Kidney (tissue), 14 donors: ENCODE measurements around the gene LRRFIP1. TPM values are rescaled to one million over a fixed set of nuclear protein-coding genes. Genes with fewer than 3 reads are reported as not detected.

ENCODE experiments used
- DNase-seq, 5 donors: peaks; one replicate each; pipeline ENCODE4 v3.0.0-alpha.2; 2013 to 2020
- FAIRE-seq: peaks from 2 replicates; lab custom pipeline; 2012; peaks lifted over from hg19 to GRCh38; lab: Jason Lieb, UNC
- H3K27ac ChIP-seq, 2 donors: one replicate each; pipeline ENCODE4 v1.7.0; 2013; ENCODE audit warnings: low read depth in 2 of 2, low read length in 2 of 2, inconsistent platforms in 1 of 2
- H3K27me3 ChIP-seq: one replicate; pipeline ENCODE4 v1.7.1; 2013; ENCODE audit warnings: low read length, inconsistent platforms; ENCODE audit not compliant: control insufficient read depth, insufficient read depth
- H3K36me3 ChIP-seq, 3 donors: one replicate each; pipeline versions ENCODE4 v1.7.0 to v1.7.1; 2013; ENCODE audit warnings: low read length in 3 of 3, control low read depth in 1 of 3, inconsistent platforms in 1 of 3; ENCODE audit not compliant: insufficient read depth in 3 of 3, control insufficient read depth in 2 of 3
- H3K4me1 ChIP-seq, 3 donors: one replicate each; pipeline versions ENCODE4 v1.7.0 to v1.7.1; 2013; ENCODE audit warnings: low read length in 3 of 3, inconsistent platforms in 1 of 3, low read depth in 1 of 3; ENCODE audit not compliant: control insufficient read depth in 2 of 3, insufficient read depth in 2 of 3
- H3K4me3 ChIP-seq, 3 donors: one replicate each; pipeline versions ENCODE4 v1.7.0 to v1.8.1; 2013; ENCODE audit warnings: low read length in 3 of 3, control low read depth in 1 of 3, inconsistent platforms in 1 of 3
- H3K9ac ChIP-seq, 3 donors: one replicate each; pipeline versions ENCODE4 v1.7.0 to v1.7.1; 2013; ENCODE audit warnings: low read length in 3 of 3, control low read depth in 1 of 3, inconsistent platforms in 1 of 3
- H3K9me3 ChIP-seq, 3 donors: one replicate each; pipeline versions ENCODE4 v1.7.0 to v1.7.1; 2013; ENCODE audit warnings: low read length in 3 of 3, control low read depth in 1 of 3, inconsistent platforms in 1 of 3; ENCODE audit not compliant: control insufficient read depth in 2 of 3, insufficient read depth in 1 of 3
- CTCF ChIP-seq: IDR thresholded peaks from 3 replicates; pipeline ENCODE4 v1.5.1; 2012; ENCODE audit warnings: mild to moderate bottlenecking, moderate library complexity, borderline replicate concordance; ENCODE audit not compliant: insufficient read depth; ENCODE audit errors: extremely low read depth
- intact Hi-C: fragments of 100-400 bp; cut with DNase I; formaldehyde crosslinking; loops from one replicate; pipeline ENCODE4 v1.11.1; 2022
- polyA plus RNA-seq: library from polyadenylated mRNA; stranded (reverse); fragments of 350-450 nt; fragmentation: Illumina TruSeq; extraction: RNeasy Lipid Tissue Mini Kit (QIAGEN cat#74804); gene quantifications from one replicate; pipeline ENCODE4 v1.2.3, GENCODE V29; 2014; ENCODE audit warnings: low read depth, low replicate concordance; ENCODE audit not compliant: insufficient read depth
- total RNA-seq: library from RNA; stranded (reverse); fragmentation: NEBNext Ultra II Directional; extraction: Animal tissue kit (Norgen Biotek cat#: 25700); gene quantifications from one replicate; pipeline ENCODE4 v1.2.1, GENCODE V29; 2021
- donor health status: control.
- donor health status: control.
- donor health status: control.
- donor health status: control.
- donor health status: control.
- donor health status: DM: yes; HTN: yes; CAD: no.
- donor health status: Normal renal cell carcinoma (clear cell type).

The LRRFIP1 gene
- total and polyA plus RNA-seq, 2 donors from 2014 or later = 39.1 to 204 TPM

- DNase-seq (no peak), FAIRE-seq (no peak)
- H3K9ac ChIP-seq = no peak overlapping the region
- no peaks in the 10 kb centered on the region for H3K27me3 ChIP-seq
- TF ChIP-seq CTCF = no peak
- intact Hi-C loops = no loop called here
- no peaks in the 10 kb centered on the region for H3K36me3 ChIP-seq
- H3K27ac ChIP-seq = no peak overlapping the region
- no peaks in the 10 kb centered on the region for H3K4me1 ChIP-seq
- no peak overlapping the region for H3K4me3 ChIP-seq
- no peaks in the 10 kb centered on the region for H3K9me3 ChIP-seq
Measured at GRCh38 chr2:237799060-237799428, 171.7 kb downstream of the LRRFIP1 start.

- no peak for DNase-seq
- Histone ChIP-seq H3K27ac (no peak overlapping the region), H3K9me3 (no peaks in the 10 kb centered on the region), H3K4me1 (no peaks in the 10 kb centered on the region), H3K36me3 (no peaks in the 10 kb centered on the region), H3K9ac (no peak overlapping the region), H3K27me3 (no peaks in the 10 kb centered on the region), H3K4me3 (no peak overlapping the region)
- intact Hi-C loops = no loop called here
- no peak for TF ChIP-seq CTCF
- no peak for FAIRE-seq
Measured at GRCh38 chr2:237801466-237801865, 174.1 kb downstream of the LRRFIP1 start.

GRCh38 chr2:237806334-237806733 is 178.9 kb downstream of the LRRFIP1 start:
- TF ChIP-seq CTCF = no peak
- Histone ChIP-seq H3K4me1 (no peaks in the 10 kb centered on the region), H3K27ac (no peak overlapping the region), H3K9ac (no peak overlapping the region), H3K36me3 (no peaks in the 10 kb centered on the region), H3K27me3 (no peaks in the 10 kb centered on the region), H3K9me3 (no peaks in the 10 kb centered on the region), H3K4me3 (no peak overlapping the region)
- no peak for FAIRE-seq
- no peak for DNase-seq
- intact Hi-C loops = no loop called here

- no peaks in the 10 kb centered on the region for H3K4me1 ChIP-seq
- no peaks in the 10 kb centered on the region for H3K9me3 ChIP-seq
- H3K9ac ChIP-seq = no peak overlapping the region
- H3K4me3 ChIP-seq = no peak overlapping the region
- intact Hi-C loops = no loop called here
- FAIRE-seq (no peak), DNase-seq (no peak)
- TF ChIP-seq CTCF = no peak
- no peaks in the 10 kb centered on the region for H3K27me3 ChIP-seq
- H3K36me3 ChIP-seq = no peaks in the 10 kb centered on the region
- H3K27ac ChIP-seq = no peak overlapping the region
Measured at GRCh38 chr2:237815637-237816036, 188.2 kb downstream of the LRRFIP1 start.
